Fibroblast of villous mesenchyme (primary cell): ENCODE data around the gene CREBZF. TPM values are rescaled to one million over a fixed set of nuclear protein-coding genes. Genes with fewer than 3 reads are reported as not detected.
A peak's percentile ranks its signal among the peaks of the same experiment; 100 is the strongest.
"Not testable (repeated sequence)": the region's sequence is repeated elsewhere in the genome, so short reads cannot be mapped to it uniquely, and the experiment has no call there.

ENCODE experiments used
- DNase-seq: peaks from one replicate; pipeline ENCODE4 v3.0.0-alpha.2; 2010; ENCODE audit warnings: low read depth
- H3K4me3 ChIP-seq: 2 replicates; pipeline ENCODE4 v1.5.1; 2011; ENCODE audit warnings: low read depth, mild to moderate bottlenecking, low read length
- total RNA-seq: library from RNA; depleted of rRNA; stranded (reverse); fragments of >200 nt; gene quantifications from 2 replicates; pipeline ENCODE4 v1.2.3, GENCODE V29; 2012
- TF ChIP-seq, protein P1 (sequence below): IDR thresholded peaks from 2 replicates; pipeline ENCODE4 v1.5.1; 2012; ENCODE audit warnings: low read depth, mild to moderate bottlenecking, low read length; ENCODE audit not compliant: insufficient read depth

CREBZF gene
- total RNA-seq, 1 donor = 41.5 TPM

DNA sequence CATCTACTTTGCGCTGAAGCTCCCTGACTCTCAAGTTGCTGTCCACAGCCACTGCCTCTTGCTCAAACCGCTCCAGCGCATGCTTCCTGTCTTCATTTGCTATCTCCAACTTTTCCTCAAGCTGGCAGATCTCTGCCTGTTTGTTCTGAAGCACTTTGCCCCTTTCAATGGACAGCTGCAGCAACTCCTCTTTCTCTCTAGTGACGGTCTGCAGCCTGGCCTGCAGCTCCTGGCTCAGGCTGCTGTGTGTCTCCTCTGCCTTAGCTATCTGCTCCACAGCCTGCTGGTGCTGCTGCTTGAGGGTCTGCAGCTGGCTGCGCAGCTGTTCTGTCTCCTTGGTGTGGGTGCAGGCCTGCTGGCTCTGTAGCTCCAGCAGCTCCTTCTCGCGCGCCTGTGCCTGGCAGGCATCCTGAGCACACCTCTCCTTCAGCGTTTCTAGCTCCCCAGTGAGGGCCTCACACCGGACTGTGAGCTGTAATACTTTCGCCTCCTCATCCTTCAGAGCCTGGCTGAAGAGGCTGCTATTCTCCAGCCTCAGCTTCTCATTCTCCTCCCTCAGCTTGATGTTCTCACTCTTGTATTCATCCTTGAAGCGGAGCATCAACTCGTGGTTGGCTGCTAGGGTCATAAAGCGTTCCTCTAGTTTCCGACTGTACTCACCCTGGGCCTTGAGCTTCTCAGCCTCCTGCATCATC is 20.3 kb upstream of the CREBZF start:
- TF ChIP-seq, protein P1, sequence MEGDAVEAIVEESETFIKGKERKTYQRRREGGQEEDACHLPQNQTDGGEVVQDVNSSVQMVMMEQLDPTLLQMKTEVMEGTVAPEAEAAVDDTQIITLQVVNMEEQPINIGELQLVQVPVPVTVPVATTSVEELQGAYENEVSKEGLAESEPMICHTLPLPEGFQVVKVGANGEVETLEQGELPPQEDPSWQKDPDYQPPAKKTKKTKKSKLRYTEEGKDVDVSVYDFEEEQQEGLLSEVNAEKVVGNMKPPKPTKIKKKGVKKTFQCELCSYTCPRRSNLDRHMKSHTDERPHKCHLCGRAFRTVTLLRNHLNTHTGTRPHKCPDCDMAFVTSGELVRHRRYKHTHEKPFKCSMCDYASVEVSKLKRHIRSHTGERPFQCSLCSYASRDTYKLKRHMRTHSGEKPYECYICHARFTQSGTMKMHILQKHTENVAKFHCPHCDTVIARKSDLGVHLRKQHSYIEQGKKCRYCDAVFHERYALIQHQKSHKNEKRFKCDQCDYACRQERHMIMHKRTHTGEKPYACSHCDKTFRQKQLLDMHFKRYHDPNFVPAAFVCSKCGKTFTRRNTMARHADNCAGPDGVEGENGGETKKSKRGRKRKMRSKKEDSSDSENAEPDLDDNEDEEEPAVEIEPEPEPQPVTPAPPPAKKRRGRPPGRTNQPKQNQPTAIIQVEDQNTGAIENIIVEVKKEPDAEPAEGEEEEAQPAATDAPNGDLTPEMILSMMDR = no peak
- peak overlapping the region; percentile 58 for H3K4me3 ChIP-seq
- DNase-seq = peak; percentile 73

DNA sequence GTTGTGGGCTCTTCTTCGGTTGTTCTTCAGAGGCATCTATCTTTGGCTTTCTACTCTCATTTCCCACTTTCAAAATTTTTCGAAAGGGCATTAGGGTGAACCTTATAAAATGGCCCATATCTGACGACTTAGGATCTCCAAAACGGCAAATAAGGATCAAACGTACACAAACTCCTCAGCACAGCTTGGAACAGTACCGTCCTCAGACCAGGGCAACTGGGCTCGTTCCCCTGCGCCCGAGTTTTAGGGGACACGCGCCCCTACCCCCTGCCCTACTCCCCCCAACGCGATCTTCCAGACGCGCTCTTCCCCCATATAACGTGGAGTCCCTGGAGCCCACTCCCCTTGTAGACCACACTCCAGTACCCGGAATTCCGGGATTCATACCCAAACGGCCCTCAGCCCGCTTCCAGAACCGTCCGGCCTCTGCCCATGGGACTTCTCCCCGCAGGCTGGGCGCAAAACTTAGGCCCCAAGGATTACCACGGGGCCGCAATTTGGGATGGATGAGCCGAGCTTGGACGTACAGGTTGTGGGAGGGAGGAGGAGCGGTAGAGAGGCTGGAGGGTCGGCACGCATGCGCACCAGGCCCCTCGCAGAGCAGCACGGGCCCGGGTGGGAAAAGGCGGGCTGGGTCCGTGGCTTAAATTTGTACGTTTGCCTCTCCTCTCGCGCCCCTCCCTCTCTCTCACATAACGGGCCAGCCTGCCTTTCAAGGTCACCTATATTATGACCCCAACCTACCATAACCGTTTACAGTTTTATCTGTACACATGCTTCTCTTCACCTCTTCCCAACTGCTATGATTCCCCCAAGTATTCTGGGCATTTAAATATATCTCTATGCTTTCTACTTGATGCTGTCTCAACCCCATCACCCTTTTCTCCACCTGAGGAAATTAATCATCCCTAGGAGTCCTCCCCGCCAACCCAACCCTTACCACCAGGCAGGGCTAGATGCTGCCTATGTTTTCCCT is 17.7 kb upstream of the CREBZF start:
- peak; percentile 47 for DNase-seq
- H3K4me3 ChIP-seq = peak overlapping the region; percentile 75
- TF ChIP-seq, protein P1 = no peak

DNA sequence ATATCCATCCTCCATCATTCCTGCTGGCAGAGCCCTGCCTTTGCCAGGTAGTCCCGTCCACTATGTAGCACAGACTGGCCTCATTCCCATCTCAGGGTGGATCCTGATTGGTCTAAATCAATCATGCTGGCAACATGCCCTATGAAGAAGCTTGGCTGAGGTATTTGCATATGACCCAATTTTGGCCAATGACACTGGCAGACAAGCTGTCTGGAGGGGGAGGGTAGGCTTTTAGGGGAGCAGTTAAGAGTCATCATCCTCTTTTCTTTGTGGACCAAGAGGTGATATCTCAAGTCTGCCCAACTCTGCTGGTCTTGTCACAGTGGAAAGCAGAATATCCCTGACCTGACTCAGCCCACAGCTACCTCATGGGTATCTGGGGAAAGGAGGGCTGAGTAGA is 16.0 kb upstream of the CREBZF start:
- TF ChIP-seq, protein P1 = no peak
- H3K4me3 ChIP-seq = no peak overlapping the region
- DNase-seq = no peak

DNA sequence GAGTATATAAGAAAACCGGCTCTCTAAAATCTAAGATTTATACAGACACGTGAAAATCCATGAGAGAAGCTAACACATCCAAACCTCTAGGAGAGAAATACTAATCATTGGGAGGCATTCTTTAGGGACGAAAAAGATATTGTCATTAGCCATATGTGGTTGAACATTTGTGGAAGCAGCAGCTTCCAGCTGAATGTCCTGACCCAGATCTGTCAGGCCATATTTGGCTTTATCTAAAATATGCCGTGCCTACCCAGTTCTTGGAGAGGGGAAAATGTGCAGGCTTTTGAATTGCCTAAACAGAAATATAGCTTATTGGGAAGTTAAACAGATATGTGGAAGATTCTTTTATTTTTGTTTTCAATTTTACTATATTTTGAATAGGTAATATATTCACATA is 14.6 kb upstream of the CREBZF start:
- H3K4me3 ChIP-seq = no peak overlapping the region
- TF ChIP-seq, protein P1 = no peak
- no peak for DNase-seq

DNA sequence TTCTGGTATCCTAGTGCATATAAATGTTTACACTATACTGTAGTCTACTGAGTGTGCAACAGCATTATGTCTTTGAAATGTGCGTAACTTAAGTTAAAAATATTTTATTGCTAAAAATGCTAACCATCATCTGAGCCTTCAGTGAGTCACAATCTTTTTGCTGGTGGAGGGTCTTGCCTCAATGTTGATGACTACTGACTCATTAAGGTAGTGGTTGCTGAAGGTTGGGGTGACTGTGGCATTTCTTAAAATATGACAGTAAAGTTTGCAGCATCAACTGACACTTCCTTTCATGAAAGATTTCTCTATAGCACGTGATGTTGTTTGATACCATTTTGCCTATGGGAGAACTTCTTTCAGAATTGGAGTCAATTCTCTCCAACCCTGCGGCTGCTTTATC is 8.5 kb upstream of the CREBZF start:
- H3K4me3 ChIP-seq = no peak overlapping the region
- no peak for DNase-seq
- TF ChIP-seq, protein P1 = no peak

DNA sequence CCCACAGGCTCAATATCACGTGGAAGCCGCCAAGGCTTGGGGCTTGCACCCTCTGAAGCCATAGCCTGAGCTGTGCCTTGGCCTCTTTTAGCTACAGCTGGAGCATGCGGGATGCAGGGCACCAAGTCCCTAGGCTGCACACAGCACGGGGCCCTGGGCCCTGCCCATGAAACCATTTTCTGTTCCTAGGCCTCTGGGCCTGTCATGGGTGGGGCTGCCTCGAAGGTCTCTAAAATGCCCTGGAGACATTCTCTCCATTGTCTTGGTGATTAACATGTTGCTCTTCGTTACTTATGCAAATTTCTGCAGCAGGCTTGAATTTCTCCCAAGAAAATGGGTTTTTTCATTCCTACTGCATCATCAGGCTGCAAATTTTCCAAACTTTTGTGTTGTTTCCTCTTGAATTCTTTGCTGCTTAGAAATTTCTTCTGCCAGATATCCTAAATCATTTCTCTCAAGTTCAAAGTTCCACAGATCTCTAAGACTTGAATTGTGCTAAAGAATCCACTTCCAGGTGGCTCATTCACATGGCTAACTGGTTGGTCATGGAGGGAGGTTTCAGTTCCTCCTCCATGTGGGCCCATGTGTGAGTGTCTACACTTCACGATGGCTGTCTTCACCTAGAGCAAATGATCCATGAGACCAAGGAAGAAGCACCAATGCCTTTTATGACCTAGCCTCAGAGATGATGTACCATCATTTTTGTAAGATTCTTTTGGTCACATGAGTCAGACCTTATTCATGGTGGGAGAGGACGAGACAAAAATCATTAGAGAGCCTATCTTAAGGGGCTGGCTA is 7.4 kb upstream of the CREBZF start:
- TF ChIP-seq, protein P1 = no peak
- DNase-seq = no peak
- H3K4me3 ChIP-seq = no peak overlapping the region

DNA sequence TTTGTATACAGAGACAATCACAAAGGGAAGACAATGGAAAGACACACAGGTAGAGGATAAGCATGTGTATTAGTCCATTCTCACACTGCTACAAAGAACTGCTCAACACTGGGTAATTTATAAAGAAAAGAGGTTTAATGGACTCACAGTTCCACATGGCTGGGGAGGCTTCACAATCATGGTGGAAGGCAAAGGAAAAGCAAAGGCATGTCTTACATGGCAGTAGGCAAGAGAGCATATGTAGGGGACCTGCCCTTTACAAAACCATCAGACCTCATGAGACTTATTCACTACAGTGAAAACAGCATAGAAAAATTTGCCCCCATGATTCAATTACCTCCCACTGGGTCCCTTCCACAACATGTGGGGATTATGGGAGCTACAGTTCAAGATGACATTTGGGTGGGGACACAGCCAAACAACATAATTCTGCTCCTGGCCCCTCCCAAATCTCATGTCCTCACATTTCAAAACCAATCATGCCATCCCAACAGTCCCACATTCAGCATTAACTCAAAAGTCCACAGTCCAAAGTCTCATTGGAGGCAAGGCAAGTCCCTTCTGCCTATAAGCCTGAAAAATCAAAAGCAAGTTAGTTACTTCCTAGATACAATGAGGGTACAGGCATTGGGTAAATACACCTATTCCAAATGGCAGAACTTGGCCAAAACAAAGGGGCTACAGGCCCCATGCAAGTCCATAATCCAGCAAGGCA is 6.2 kb upstream of the CREBZF start:
- not testable (repeated sequence) for H3K4me3 ChIP-seq, DNase-seq
